Measurements from ENCODE around the gene TRIM37. TPM values are rescaled to one million over a fixed set of nuclear protein-coding genes. Genes with fewer than 3 reads are reported as not detected.

TRIM37 gene, protein sequence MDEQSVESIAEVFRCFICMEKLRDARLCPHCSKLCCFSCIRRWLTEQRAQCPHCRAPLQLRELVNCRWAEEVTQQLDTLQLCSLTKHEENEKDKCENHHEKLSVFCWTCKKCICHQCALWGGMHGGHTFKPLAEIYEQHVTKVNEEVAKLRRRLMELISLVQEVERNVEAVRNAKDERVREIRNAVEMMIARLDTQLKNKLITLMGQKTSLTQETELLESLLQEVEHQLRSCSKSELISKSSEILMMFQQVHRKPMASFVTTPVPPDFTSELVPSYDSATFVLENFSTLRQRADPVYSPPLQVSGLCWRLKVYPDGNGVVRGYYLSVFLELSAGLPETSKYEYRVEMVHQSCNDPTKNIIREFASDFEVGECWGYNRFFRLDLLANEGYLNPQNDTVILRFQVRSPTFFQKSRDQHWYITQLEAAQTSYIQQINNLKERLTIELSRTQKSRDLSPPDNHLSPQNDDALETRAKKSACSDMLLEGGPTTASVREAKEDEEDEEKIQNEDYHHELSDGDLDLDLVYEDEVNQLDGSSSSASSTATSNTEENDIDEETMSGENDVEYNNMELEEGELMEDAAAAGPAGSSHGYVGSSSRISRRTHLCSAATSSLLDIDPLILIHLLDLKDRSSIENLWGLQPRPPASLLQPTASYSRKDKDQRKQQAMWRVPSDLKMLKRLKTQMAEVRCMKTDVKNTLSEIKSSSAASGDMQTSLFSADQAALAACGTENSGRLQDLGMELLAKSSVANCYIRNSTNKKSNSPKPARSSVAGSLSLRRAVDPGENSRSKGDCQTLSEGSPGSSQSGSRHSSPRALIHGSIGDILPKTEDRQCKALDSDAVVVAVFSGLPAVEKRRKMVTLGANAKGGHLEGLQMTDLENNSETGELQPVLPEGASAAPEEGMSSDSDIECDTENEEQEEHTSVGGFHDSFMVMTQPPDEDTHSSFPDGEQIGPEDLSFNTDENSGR
- total RNA-seq (10 to 100 TPM; 26.1 to 27.2 TPM), polyA plus RNA-seq (1 to 10 TPM; 7.2 to 9.3 (median 8.3) TPM), total RNA-seq (36.9 to 65.1 (median 59.4) reads per million in 6 experiments)

DNA sequence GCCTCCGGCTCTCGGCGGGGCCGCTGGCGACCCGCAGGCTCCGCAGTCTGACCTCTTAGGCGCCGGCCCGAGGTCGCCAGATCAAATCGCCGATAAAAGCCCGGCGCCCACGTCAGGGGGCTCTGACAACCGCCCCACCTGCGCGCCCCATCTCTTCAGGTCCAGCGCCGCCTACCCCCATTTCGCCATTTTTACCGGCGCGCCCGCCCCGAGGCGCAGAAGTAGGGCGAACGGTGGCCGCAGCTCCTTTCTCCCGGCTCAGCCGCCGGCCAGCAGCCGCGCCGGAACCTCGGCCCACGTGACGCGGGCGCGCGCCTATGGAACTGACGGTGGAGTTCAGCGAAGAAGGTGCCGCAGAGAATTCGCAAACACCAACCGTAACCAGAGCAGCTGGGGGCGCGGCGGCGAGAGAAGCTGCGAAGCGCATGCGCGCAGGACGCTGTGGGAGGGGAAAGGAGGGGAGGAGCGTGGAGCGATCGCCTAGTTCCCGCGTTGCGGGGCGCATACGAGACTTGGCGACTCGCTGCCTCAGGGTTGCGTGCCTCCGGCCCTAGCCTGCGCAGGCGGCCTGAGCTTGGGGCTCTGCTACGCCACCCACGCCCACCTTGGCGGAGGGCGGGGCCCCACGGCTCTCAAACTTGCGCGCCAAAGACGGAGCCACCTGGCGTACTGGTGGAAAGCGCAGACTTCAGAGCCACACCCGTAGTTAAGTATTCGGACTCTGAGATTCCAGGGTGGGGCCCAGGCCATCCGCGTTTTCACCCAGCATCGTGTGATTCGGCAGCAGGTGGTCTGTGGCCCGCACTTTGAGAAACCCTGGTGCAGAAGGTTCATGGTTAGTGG lies at the start of gene TRIM37:
TRIM37 (minus strand) TSS at position 418 of the 843 bp plus-strand sequence. CDS start 419 bp downstream, outside the sequence.
- peaks cover 0 to 31% (median 0%) of the 10 kb centered on the region in 3 donors for H3K36me3 Mint-ChIP-seq
- H3K27ac Mint-ChIP-seq = peak within 1 kb of the TSS; percentile 79 to 96 (median 92)
- DNase-seq (peak; percentile 97 to 99 (median 98)), ATAC-seq (peak; percentile 93 to 95)
- H3K9me3 Mint-ChIP-seq = no peaks in the 10 kb centered on the region
- peaks cover 7 to 41% (median 38%) of the 10 kb centered on the region in 4 donors for H3K4me1 Mint-ChIP-seq
- no peaks in the 10 kb centered on the region for H3K27me3 Mint-ChIP-seq
- H3K4me3 Mint-ChIP-seq = peak within 1 kb of the TSS; percentile 91 to 98 (median 94)
- POLR2A ChIA-PET = interaction anchor here (0.7 to 2.5 kb wide), 9 partner anchors 48 to 1285 kb away, joined by 3 to 18 read pairs (median 4); partner anchors contain the start of genes MTMR4, PRR11, PTRH2 and SKA2

- Mint-ChIP-seq H3K36me3 (peaks cover 0 to 2% (median 0%) of the 10 kb centered on the region in 3 donors), H3K4me3 (no peak within 1 kb of the TSS), H3K4me1 (peaks cover 2 to 42% (median 16%) of the 10 kb centered on the region in 4 donors), H3K27me3 (no peaks in the 10 kb centered on the region), H3K27ac (no peak within 1 kb of the TSS), H3K9me3 (no peaks in the 10 kb centered on the region)
- POLR2A ChIA-PET = interaction anchor here (0.5 to 2.1 kb wide), 15 partner anchors 9 to 1306 kb away, joined by 3 to 18 read pairs (median 4); partner anchors contain the start of genes CLTC, MRPS23, MTMR4 and RAD51C
- ATAC-seq = peak; percentile 88 to 89
- peak in 7 of 10 donors; percentile 74 to 98 (median 95) for DNase-seq
These were observed 48.9 kb upstream of the TRIM37 start, which contains the start of gene PRR11 for GRCh38 chr17:59155439-59156177. Gene PRR11 (plus strand): TSS chr17:59155746. CDS start chr17:59169753, 14,007 bp downstream.

DNA sequence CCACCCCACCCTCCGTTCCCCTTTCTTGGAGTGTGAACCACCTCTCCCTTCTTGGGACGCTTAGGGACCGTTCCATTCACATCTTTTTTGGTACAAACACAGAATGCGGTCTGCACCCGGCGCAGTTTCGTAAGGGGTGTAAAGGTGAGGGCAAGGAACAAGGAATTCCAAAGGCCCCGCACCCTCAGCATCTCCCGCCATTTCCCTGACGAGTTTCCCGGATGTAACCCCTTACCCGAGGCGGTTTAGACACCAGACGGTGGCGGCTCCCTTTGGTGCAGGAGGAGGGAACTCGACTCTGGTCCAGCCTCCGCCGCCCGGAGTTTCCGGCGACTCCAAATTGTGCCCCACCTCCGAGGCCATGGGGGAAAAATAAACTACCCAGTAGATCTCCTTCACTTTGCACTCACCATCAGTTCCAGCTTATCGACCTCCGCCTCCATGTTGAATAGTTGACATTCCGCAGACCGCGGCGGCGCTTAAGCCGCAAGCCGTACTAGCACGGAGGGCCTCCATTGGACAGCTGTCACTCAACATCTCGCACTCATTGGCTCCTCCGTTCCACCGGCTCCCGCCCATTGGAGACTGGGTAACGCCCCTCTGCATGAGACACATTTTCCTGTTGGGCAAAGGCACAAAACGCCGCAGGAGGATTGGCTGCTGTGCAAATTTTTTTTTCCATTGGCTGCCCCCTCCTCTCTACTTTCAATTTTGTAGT lies 48.2 kb upstream of the TRIM37 start, which contains the start of gene SKA2:
SKA2 (minus strand) TSS at position 466 of the 718 bp plus-strand sequence; CDS start at position 443, 23 bp downstream.
- no peak within 1 kb of the TSS for H3K4me3 Mint-ChIP-seq
- peaks cover 2 to 40% (median 18%) of the 10 kb centered on the region in 4 donors for H3K4me1 Mint-ChIP-seq
- DNase-seq = peak in 8 of 10 donors; percentile 83 to 99 (median 96)
- H3K36me3 Mint-ChIP-seq = peaks cover 0 to 2% (median 0%) of the 10 kb centered on the region in 3 donors
- H3K27me3 Mint-ChIP-seq = no peaks in the 10 kb centered on the region
- peak; percentile 84 for ATAC-seq
- H3K9me3 Mint-ChIP-seq = no peaks in the 10 kb centered on the region
- H3K27ac Mint-ChIP-seq = no peak within 1 kb of the TSS
- POLR2A ChIA-PET = interaction anchor here (0.6 to 2.1 kb wide), 13 partner anchors 11 to 1305 kb away, joined by 3 to 18 read pairs (median 4); partner anchors contain the start of genes CLTC, MRPS23, MTMR4 and RAD51C

- peaks cover 0 to 5% (median 0%) of the 10 kb centered on the region in 3 donors for H3K36me3 Mint-ChIP-seq
- no peak overlapping the region for H3K27ac Mint-ChIP-seq
- DNase-seq = peak in 3 of 10 donors; percentile 9 to 30 (median 26)
- H3K4me3 Mint-ChIP-seq = no peak overlapping the region
- peaks cover 4 to 40% (median 23%) of the 10 kb centered on the region in 4 donors for H3K4me1 Mint-ChIP-seq
- no peaks in the 10 kb centered on the region for H3K27me3 Mint-ChIP-seq
- ATAC-seq = no peak
- POLR2A ChIA-PET = interaction anchor here (1.1 to 2.1 kb wide), 4 partner anchors 48 to 817 kb away, joined by 3 to 18 read pairs (median 6); partner anchors contain the start of genes CLTC, SMG8 and TRIM37
- no peaks in the 10 kb centered on the region for H3K9me3 Mint-ChIP-seq
These were observed 47.6 kb upstream of the TRIM37 start for GRCh38 chr17:59154292-59154720.

DNA sequence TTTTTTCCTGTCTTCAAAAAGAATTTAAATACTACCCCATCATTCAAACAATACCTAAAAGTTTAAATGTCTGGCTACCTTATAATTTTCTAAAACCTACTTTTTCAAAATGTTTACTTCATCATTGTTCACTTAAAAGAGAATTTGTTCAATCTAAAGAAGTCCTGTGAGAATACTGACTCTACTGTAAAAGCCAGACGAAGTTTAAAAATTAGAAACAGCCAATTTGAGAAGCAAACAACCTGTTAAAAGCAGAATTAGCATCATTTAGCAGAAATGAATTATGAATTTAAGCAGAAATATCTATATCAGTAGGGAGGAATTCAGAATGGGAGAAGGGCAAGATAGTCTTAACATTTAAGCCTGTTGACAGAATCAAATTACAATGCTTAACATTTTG lies 46.2 kb upstream of the TRIM37 start:
- ATAC-seq = no peak
- H3K9me3 Mint-ChIP-seq = no peaks in the 10 kb centered on the region
- peaks cover 0 to 5% (median 0%) of the 10 kb centered on the region in 3 donors for H3K36me3 Mint-ChIP-seq
- H3K27me3 Mint-ChIP-seq = no peaks in the 10 kb centered on the region
- DNase-seq = no peak
- peak overlapping the region in 6 of 10 donors; percentile 8 to 67 (median 52) for H3K4me3 Mint-ChIP-seq
- H3K4me1 Mint-ChIP-seq = peaks cover 4 to 40% (median 24%) of the 10 kb centered on the region in 4 donors
- POLR2A ChIA-PET = no interaction called here
- H3K27ac Mint-ChIP-seq = peak overlapping the region in 4 of 10 donors; percentile 5 to 68 (median 50)

GRCh38 chr17:59151591-59151990 lies 44.9 kb upstream of the TRIM37 start:
- Mint-ChIP-seq H3K4me3 (no peak overlapping the region), H3K27ac (peak overlapping the region in 4 of 10 donors; percentile 1 to 50 (median 30)), H3K4me1 (peaks cover 4 to 37% (median 24%) of the 10 kb centered on the region in 4 donors), H3K36me3 (peaks cover 0 to 5% (median 0%) of the 10 kb centered on the region in 3 donors), H3K9me3 (no peaks in the 10 kb centered on the region), H3K27me3 (no peaks in the 10 kb centered on the region)
- ATAC-seq (no peak), DNase-seq (no peak)
- POLR2A ChIA-PET = no interaction called here

DNA sequence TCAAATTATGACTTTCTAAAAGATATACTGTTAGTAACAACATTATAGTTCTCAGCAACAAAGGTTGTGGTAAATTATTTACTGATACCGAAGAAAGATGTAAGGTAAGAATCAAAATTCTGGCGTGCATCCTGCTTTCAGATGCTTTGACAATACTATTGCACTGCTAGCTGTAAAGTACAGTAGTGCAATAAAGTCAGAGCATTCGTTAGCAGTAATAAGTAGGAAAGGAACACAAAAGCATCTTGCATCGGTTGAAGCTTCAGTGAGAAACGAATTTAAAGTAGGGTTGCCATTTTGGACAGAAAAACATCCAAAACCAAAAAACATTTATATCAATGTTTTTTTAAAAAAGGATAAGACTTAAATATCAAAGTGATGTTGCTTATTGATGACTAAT lies 44.3 kb upstream of the TRIM37 start:
- Mint-ChIP-seq H3K4me3 (no peak overlapping the region), H3K9me3 (no peaks in the 10 kb centered on the region), H3K27me3 (no peaks in the 10 kb centered on the region), H3K27ac (no peak overlapping the region), H3K4me1 (peaks cover 4 to 37% (median 24%) of the 10 kb centered on the region in 4 donors), H3K36me3 (peaks cover 0 to 5% (median 0%) of the 10 kb centered on the region in 3 donors)
- no peak for ATAC-seq
- POLR2A ChIA-PET = no interaction called here
- DNase-seq = no peak

DNA sequence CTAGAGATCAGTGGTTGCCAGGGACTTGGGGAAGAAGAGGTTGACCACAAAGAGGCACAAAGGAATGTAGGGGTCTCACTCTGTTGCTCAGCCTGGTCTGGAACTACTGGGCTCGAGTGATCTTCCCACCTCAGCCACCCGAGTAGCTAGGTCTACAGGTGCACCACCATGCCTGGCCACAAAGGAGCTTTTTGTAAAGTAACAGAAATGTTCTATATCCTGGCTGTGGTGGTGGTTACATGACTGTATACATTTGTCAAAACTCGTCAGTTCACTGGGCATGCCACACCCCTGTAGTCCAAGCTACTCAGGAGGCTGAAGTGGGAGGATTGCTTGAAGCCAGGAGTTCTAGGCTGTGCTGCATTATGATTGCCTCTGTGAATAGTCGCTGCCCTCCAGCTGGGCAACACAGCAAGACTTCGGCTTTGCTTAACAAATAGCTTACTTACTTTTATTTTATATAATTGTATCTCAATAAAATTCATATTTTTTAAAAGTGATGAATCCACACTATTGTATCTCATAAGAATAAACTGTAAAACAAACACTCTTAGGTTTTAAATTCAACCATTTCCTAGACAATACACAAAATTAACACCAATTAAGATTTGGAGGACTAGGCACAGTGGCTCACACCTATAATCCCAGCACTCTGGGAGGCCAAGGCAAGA lies 43.3 kb upstream of the TRIM37 start:
- DNase-seq = no peak
- Mint-ChIP-seq H3K36me3 (peaks cover 0 to 5% (median 0%) of the 10 kb centered on the region in 3 donors), H3K27me3 (no peaks in the 10 kb centered on the region), H3K4me1 (peaks cover 4 to 40% (median 24%) of the 10 kb centered on the region in 4 donors), H3K4me3 (no peak overlapping the region), H3K9me3 (no peaks in the 10 kb centered on the region), H3K27ac (peak overlapping the region in 1 of 10 donors; percentile 5)
- no peak for ATAC-seq
- POLR2A ChIA-PET = no interaction called here

- no peak overlapping the region for H3K4me3 Mint-ChIP-seq
- H3K4me1 Mint-ChIP-seq = peaks cover 7 to 36% (median 23%) of the 10 kb centered on the region in 4 donors
- DNase-seq (no peak), ATAC-seq (no peak)
- no peaks in the 10 kb centered on the region for H3K27me3 Mint-ChIP-seq
- H3K27ac Mint-ChIP-seq = no peak overlapping the region
- no peaks in the 10 kb centered on the region for H3K9me3 Mint-ChIP-seq
- POLR2A ChIA-PET = no interaction called here
- peaks cover 0 to 12% (median 0%) of the 10 kb centered on the region in 3 donors for H3K36me3 Mint-ChIP-seq
These were observed 42.4 kb upstream of the TRIM37 start for GRCh38 chr17:59149051-59149450.

Data from naive thymus-derived CD8-positive, alpha-beta T cell (primary cell).